Mammary epithelial cell (primary cell): ENCODE data around the gene RCC2.

Experiments used
- EZH2 ChIP-seq: IDR thresholded peaks from 2 replicates; pipeline ENCODE4 v1.6.1; 2012; ENCODE audit warnings: low read length, inconsistent platforms, borderline replicate concordance
- TF ChIP-seq, protein P1 (sequence below), 2 donors: IDR thresholded peaks in 1 of 2; conservative IDR thresholded peaks in 1 of 2; 2 replicates each; pipeline ENCODE4 v1.5.1; 2011 to 2012; ENCODE audit warnings: inconsistent platforms in 2 of 2, low read length in 2 of 2, mild to moderate bottlenecking in 2 of 2, control low read depth in 1 of 2, low read depth in 1 of 2; ENCODE audit not compliant: insufficient read depth in 1 of 2; ENCODE audit errors: extremely low read depth in 1 of 2

DNA sequence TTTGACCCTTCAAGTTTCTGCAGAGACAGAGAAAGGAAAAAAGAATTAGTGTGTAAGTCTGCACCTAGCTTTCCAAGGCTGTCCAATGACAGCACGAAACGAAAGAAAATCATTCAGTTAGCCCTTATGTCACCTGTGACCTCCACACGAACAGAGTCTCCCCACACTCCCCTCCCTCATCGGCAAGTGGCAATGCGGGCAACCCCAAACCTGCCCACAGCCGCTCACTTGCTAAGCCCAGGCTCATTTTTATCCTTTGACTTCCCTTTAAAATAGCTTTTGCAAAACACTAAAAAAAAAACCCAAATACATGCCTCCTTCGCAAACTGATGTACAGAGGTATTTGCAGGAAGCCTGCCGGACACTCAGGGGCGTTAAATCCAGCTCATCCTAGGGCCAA, 10.3 kb downstream of the RCC2 start:
- TF ChIP-seq EZH2: no peak
- TF ChIP-seq, protein P1, sequence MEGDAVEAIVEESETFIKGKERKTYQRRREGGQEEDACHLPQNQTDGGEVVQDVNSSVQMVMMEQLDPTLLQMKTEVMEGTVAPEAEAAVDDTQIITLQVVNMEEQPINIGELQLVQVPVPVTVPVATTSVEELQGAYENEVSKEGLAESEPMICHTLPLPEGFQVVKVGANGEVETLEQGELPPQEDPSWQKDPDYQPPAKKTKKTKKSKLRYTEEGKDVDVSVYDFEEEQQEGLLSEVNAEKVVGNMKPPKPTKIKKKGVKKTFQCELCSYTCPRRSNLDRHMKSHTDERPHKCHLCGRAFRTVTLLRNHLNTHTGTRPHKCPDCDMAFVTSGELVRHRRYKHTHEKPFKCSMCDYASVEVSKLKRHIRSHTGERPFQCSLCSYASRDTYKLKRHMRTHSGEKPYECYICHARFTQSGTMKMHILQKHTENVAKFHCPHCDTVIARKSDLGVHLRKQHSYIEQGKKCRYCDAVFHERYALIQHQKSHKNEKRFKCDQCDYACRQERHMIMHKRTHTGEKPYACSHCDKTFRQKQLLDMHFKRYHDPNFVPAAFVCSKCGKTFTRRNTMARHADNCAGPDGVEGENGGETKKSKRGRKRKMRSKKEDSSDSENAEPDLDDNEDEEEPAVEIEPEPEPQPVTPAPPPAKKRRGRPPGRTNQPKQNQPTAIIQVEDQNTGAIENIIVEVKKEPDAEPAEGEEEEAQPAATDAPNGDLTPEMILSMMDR (conservative IDR thresholded peaks at IDR 0.05 in 1 of 2, IDR thresholded peaks at IDR 0.05 in 1 of 2; ENCODE audit: extremely low read depth in 1 of 2, insufficient read depth in 1 of 2, low read depth in 1 of 2, low read length in 2 of 2): no peak
